A673 (cell line): ENCODE results near the gene PCIF1. TPM values are rescaled to one million over a fixed set of nuclear protein-coding genes. Genes with fewer than 3 reads are reported as not detected.
"Not testable (repeated sequence)": the region's sequence is repeated elsewhere in the genome, so short reads cannot be mapped to it uniquely, and the experiment has no call there.

Experiments used
- BruUV-seq: library from RNA; stranded (reverse); fragments of 400-500 nt; replicated peaks from 2 replicates; lab custom pipeline; 2021; lab: Mats Ljungman, UMichigan
- CTCF ChIA-PET: fragments of 300-600 bp; sonication (Branson Sonifier 250); formaldehyde crosslinking; loops from one replicate; lab custom pipeline; 2022; ENCODE audit warnings: antibody characterized with exemption; lab: Charles Lee
- POLR2A ChIA-PET: fragments of 300-600 bp; sonication (Branson Sonifier 250); formaldehyde crosslinking; loops from one replicate; lab custom pipeline; 2022; ENCODE audit warnings: antibody characterized with exemption; ENCODE audit not compliant: low non-redundant PET; lab: Charles Lee
- DNase-seq: peaks from one replicate; pipeline ENCODE4 v3.0.0-alpha.2; 2015; ENCODE audit warnings: low spot score
- H3K27ac ChIP-seq: fragments of 200-600 bp; sonication (generic); 2 replicates; pipeline ENCODE4 v1.5.1; 2016; ENCODE audit warnings: mixed run types, low read depth, mild to moderate bottlenecking, mixed read lengths, antibody characterized with exemption, low read length; ENCODE audit not compliant: poor library complexity, severe bottlenecking
- H3K27me3 ChIP-seq: fragments of 200-600 bp; sonication (generic); replicated peaks from 2 replicates; pipeline ENCODE4 v1.6.1; 2017; ENCODE audit warnings: mixed run types, low read depth, mild to moderate bottlenecking, mixed read lengths, antibody characterized with exemption, low read length; ENCODE audit not compliant: insufficient read depth, poor library complexity
- H3K36me3 ChIP-seq: fragments of 200-600 bp; sonication (generic); 2 replicates; pipeline ENCODE4 v1.6.1; 2016; ENCODE audit warnings: mixed run types, mild to moderate bottlenecking, mixed read lengths, antibody characterized with exemption, low read length; ENCODE audit not compliant: insufficient read depth, poor library complexity, severe bottlenecking
- H3K4me1 ChIP-seq: fragments of 200-600 bp; sonication (generic); 2 replicates; pipeline ENCODE4 v1.6.1; 2017; ENCODE audit warnings: mixed run types, mild to moderate bottlenecking, mixed read lengths, antibody characterized with exemption, low read length; ENCODE audit not compliant: insufficient read depth, poor library complexity, severe bottlenecking
- H3K4me3 ChIP-seq: fragments of 200-600 bp; sonication (generic); 2 replicates; pipeline ENCODE4 v1.5.1; 2016; ENCODE audit warnings: low read depth, mixed run types, mild to moderate bottlenecking, mixed read lengths, low read length; ENCODE audit not compliant: poor library complexity, severe bottlenecking
- H3K9me3 ChIP-seq: fragments of 200-600 bp; sonication (generic); 2 replicates; pipeline ENCODE4 v1.6.1; 2016; ENCODE audit warnings: mixed run types, low read depth, mild to moderate bottlenecking, mixed read lengths, antibody characterized with exemption, low read length; ENCODE audit not compliant: poor library complexity, severe bottlenecking
- CTCF ChIP-seq: fragments of 300-800, 200-600 bp; sonication (generic); conservative IDR thresholded peaks from 2 replicates; pipeline ENCODE4 v1.5.1; 2017; ENCODE audit warnings: low read depth, mild to moderate bottlenecking, antibody characterized with exemption, low read length, moderate library complexity, mixed read lengths
- EZH2 ChIP-seq: fragments of 200-600 bp; sonication (generic); IDR thresholded peaks from 2 replicates; pipeline ENCODE4 v1.6.1; 2017; ENCODE audit warnings: borderline replicate concordance, low read depth, mild to moderate bottlenecking, mixed read lengths, antibody characterized with exemption, low read length; ENCODE audit not compliant: poor library complexity, severe bottlenecking
- intact Hi-C: fragments of 100-400 bp; cut with micrococcal nuclease; formaldehyde crosslinking; loops from one replicate; pipeline ENCODE4 v1.10.0; 2022; ENCODE audit not compliant: unreplicated experiment
- total RNA-seq: library from RNA; stranded (reverse); gene quantifications from 2 replicates; pipeline ENCODE4 v1.2.3, GENCODE V29; 2021

The PCIF1 gene
- total RNA-seq, 1 experiment from 2014 or later = 47.5 TPM

- no TSS peak for BruUV-seq
- peaks cover 38% of the 10 kb centered on the region for H3K36me3 ChIP-seq
- CTCF ChIA-PET = no interaction called here
- no peaks in the 10 kb centered on the region for H3K4me1 ChIP-seq
- POLR2A ChIA-PET = no interaction called here
- DNase-seq = no peak
- intact Hi-C loops = loop anchor here (10.0 kb wide), 1 partner anchor 67 kb away; no protein-coding TSS in a partner anchor
- H3K27ac ChIP-seq = no peak overlapping the region
- no peaks in the 10 kb centered on the region for H3K27me3 ChIP-seq
- H3K4me3 ChIP-seq = no peak overlapping the region
- H3K9me3 ChIP-seq = no peaks in the 10 kb centered on the region
- no peak for TF ChIP-seq CTCF
- TF ChIP-seq EZH2 = no peak
These were observed 36.8 kb upstream of the PCIF1 start for GRCh38 chr20:45897692-45898091.

DNA sequence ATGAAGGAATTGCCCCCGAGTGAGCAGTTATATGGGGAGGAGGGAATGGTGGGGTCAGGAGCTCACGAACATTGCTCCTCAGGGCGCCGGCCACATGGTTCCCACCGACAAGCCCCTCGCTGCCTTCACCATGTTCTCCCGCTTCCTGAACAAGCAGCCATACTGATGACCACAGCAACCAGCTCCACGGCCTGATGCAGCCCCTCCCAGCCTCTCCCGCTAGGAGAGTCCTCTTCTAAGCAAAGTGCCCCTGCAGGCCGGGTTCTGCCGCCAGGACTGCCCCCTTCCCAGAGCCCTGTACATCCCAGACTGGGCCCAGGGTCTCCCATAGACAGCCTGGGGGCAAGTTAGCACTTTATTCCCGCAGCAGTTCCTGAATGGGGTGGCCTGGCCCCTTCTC, 36.2 kb upstream of the PCIF1 start:
- TF ChIP-seq EZH2 (no peak), CTCF (no peak)
- Histone ChIP-seq H3K4me3 (no peak overlapping the region), H3K27me3 (no peaks in the 10 kb centered on the region), H3K4me1 (no peaks in the 10 kb centered on the region), H3K9me3 (no peaks in the 10 kb centered on the region), H3K27ac (no peak overlapping the region), H3K36me3 (peaks cover 38% of the 10 kb centered on the region)
- no TSS peak for BruUV-seq
- intact Hi-C loops = loop anchor here (10.0 kb wide), 1 partner anchor 67 kb away; no protein-coding TSS in a partner anchor
- ChIA-PET POLR2A (no interaction called here), CTCF (no interaction called here)
- no peak for DNase-seq

GRCh38 chr20:45899046-45899835, 35.2 kb upstream of the PCIF1 start:
- intact Hi-C loops = loop anchor here (10.0 kb wide), 1 partner anchor 66 kb away; no protein-coding TSS in a partner anchor
- Histone ChIP-seq H3K4me1 (no peaks in the 10 kb centered on the region), H3K27me3 (no peaks in the 10 kb centered on the region), H3K27ac (no peak overlapping the region), H3K36me3 (peaks cover 42% of the 10 kb centered on the region), H3K9me3 (no peaks in the 10 kb centered on the region), H3K4me3 (no peak overlapping the region)
- DNase-seq = no peak
- POLR2A ChIA-PET = no interaction called here
- TF ChIP-seq EZH2 (no peak), CTCF (no peak)
- TSS peak; percentile 15 for BruUV-seq
- CTCF ChIA-PET = no interaction called here

DNA sequence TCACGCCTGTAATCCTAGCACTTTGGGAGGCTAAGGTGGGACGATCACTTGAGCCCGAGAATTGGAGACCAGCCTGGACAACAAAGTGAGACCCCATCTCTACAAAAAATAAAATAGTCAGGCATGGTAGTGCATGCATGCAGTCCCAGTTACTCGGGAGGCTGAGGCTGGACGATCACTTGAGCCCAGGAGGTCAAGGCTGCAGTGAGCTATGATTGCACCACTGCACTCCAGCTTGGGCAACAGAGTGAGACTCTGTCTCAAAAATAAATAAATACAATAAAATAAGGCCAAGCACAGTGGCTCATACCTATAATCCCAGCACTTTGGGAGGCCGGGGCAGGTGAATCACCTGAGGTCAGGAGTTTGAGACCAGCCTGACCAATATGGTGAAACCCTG, 33.2 kb upstream of the PCIF1 start:
- POLR2A ChIA-PET, H3K27me3 ChIP-seq, CTCF ChIA-PET, DNase-seq, H3K4me1 ChIP-seq, H3K4me3 ChIP-seq, intact Hi-C loops, H3K9me3 ChIP-seq, H3K27ac ChIP-seq, BruUV-seq: not testable (repeated sequence)
- H3K36me3 ChIP-seq = peaks cover 57% of the 10 kb centered on the region
